Mesothelial cell of epicardium (in vitro differentiated cells): ENCODE data around the gene RSBN1L. TPM values are rescaled to one million over a fixed set of nuclear protein-coding genes. Genes with fewer than 3 reads are reported as not detected.

Source experiments
- DNase-seq, 2 experiments: peaks; one replicate each; pipeline ENCODE4 v3.0.0; 2021; ENCODE audit warnings: low spot score in 2 of 2; ENCODE audit not compliant: unreplicated experiment in 2 of 2
- H3K27ac Mint-ChIP-seq: 2 replicates; pipeline ENCODE4 v1.8.0; 2021; ENCODE audit warnings: mixed read lengths
- H3K27me3 Mint-ChIP-seq: 2 replicates; pipeline ENCODE4 v1.8.0; 2021; ENCODE audit warnings: low read depth, mixed read lengths
- H3K36me3 Mint-ChIP-seq: 2 replicates; pipeline ENCODE4 v1.8.0; 2021; ENCODE audit warnings: mixed read lengths
- H3K4me1 Mint-ChIP-seq: 2 replicates; pipeline ENCODE4 v1.8.0; 2021; ENCODE audit warnings: mixed read lengths
- H3K4me3 Mint-ChIP-seq: 2 replicates; pipeline ENCODE4 v1.8.0; 2021; ENCODE audit warnings: mild to moderate bottlenecking, moderate library complexity, mixed read lengths
- H3K9me3 Mint-ChIP-seq: 2 replicates; pipeline ENCODE4 v1.8.0; 2021; ENCODE audit warnings: mixed read lengths
- total RNA-seq: library from RNA; stranded (reverse); gene quantifications from 3 replicates; pipeline ENCODE4 v1.2.1, GENCODE V29; 2021
- TF ChIP-seq, protein P1 (sequence below): fragments of 200-600 bp; sonication (generic); IDR thresholded peaks from one replicate; pipeline ENCODE4 v1.5.0; 2021; ENCODE audit warnings: antibody characterized with exemption; ENCODE audit not compliant: unreplicated experiment

Gene RSBN1L
- total RNA-seq, 1 donor from 2014 or later = 26.7 TPM

- Mint-ChIP-seq H3K36me3 (peaks cover 1% of the 10 kb centered on the region), H3K4me3 (no peak overlapping the region), H3K27ac (peak overlapping the region; percentile 53), H3K9me3 (no peaks in the 10 kb centered on the region), H3K27me3 (no peaks in the 10 kb centered on the region), H3K4me1 (peaks cover 7% of the 10 kb centered on the region)
- TF ChIP-seq, protein P1, sequence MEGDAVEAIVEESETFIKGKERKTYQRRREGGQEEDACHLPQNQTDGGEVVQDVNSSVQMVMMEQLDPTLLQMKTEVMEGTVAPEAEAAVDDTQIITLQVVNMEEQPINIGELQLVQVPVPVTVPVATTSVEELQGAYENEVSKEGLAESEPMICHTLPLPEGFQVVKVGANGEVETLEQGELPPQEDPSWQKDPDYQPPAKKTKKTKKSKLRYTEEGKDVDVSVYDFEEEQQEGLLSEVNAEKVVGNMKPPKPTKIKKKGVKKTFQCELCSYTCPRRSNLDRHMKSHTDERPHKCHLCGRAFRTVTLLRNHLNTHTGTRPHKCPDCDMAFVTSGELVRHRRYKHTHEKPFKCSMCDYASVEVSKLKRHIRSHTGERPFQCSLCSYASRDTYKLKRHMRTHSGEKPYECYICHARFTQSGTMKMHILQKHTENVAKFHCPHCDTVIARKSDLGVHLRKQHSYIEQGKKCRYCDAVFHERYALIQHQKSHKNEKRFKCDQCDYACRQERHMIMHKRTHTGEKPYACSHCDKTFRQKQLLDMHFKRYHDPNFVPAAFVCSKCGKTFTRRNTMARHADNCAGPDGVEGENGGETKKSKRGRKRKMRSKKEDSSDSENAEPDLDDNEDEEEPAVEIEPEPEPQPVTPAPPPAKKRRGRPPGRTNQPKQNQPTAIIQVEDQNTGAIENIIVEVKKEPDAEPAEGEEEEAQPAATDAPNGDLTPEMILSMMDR = no peak
- no peak for DNase-seq
Measured at GRCh38 chr7:77757589-77757988, 61.3 kb downstream of the RSBN1L start.

DNA sequence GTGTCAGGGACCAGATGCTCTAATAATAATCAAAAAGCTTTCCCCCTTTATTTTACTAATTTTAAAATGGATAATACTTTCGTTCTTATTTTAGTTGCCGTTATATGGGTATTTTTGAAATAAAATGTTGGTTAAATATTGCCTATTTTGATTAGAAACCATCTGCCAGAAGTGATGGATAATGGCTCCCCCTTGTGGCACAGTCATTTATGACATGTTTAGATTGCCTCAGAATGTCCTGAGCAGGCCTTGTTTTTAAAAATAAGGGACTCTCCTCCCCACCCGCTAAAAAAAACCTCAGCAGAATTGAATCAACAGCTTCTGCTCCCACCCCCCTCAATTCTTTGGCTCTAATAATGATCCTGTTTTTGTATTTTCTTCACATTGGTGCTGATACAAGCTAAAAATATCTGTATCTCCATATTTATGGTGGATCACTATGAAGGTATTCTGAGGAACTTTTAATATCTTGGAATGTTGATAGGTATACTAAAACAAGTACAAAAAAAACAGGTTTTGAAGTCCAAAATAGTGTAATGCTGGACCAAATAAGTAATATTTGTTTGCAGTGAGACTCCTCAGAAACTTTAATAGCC, 63.1 kb downstream of the RSBN1L start:
- H3K27me3 Mint-ChIP-seq = no peaks in the 10 kb centered on the region
- H3K36me3 Mint-ChIP-seq = peaks cover 1% of the 10 kb centered on the region
- no peaks in the 10 kb centered on the region for H3K9me3 Mint-ChIP-seq
- peaks cover 2% of the 10 kb centered on the region for H3K4me1 Mint-ChIP-seq
- DNase-seq = peak in 1 of 2 experiments; percentile 62
- H3K27ac Mint-ChIP-seq = no peak overlapping the region
- TF ChIP-seq, protein P1 = peak; percentile 89
- H3K4me3 Mint-ChIP-seq = no peak overlapping the region

- peaks cover 11% of the 10 kb centered on the region for H3K4me1 Mint-ChIP-seq
- TF ChIP-seq, protein P1 = no peak
- no peak for DNase-seq
- no peaks in the 10 kb centered on the region for H3K9me3 Mint-ChIP-seq
- H3K4me3 Mint-ChIP-seq = no peak overlapping the region
- H3K36me3 Mint-ChIP-seq = peaks cover 4% of the 10 kb centered on the region
- H3K27me3 Mint-ChIP-seq = no peaks in the 10 kb centered on the region
- no peak overlapping the region for H3K27ac Mint-ChIP-seq
Measured at GRCh38 chr7:77760809-77761453, 64.7 kb downstream of the RSBN1L start.

DNA sequence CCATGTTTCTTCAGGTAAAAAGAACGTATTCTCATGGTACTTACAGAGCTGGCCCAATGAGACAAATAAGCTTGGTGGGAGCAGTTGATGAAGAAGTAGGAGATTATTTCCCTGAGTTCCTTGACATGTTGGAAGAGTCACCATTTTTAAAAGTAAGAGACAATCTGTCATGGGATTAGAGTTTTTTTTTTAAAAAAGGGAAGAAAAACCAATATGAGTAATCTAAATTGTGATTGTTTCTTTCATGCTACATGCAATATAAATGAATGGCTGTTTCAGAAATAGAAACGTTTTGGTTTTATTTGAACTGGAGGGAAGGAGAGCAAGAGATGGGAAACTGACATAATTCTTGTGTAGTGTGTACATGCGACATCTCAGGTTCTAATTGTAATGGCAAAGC, 69.2 kb downstream of the RSBN1L start:
- Mint-ChIP-seq H3K4me1 (peaks cover 10% of the 10 kb centered on the region), H3K27me3 (no peaks in the 10 kb centered on the region), H3K27ac (peak overlapping the region; percentile 72), H3K36me3 (peaks cover 14% of the 10 kb centered on the region), H3K9me3 (no peaks in the 10 kb centered on the region), H3K4me3 (no peak overlapping the region)
- TF ChIP-seq, protein P1 = no peak
- no peak for DNase-seq

- H3K4me3 Mint-ChIP-seq = no peak overlapping the region
- peak overlapping the region; percentile 80 for H3K27ac Mint-ChIP-seq
- H3K9me3 Mint-ChIP-seq = no peaks in the 10 kb centered on the region
- no peaks in the 10 kb centered on the region for H3K27me3 Mint-ChIP-seq
- H3K36me3 Mint-ChIP-seq = peaks cover 17% of the 10 kb centered on the region
- TF ChIP-seq, protein P1 = no peak
- H3K4me1 Mint-ChIP-seq = peaks cover 10% of the 10 kb centered on the region
- no peak for DNase-seq
Measured at GRCh38 chr7:77765906-77766800, 69.9 kb downstream of the RSBN1L start.
